GM21576 (cell line): Measurements from ENCODE around the gene AGBL1.

Experiments used
- ATAC-seq: cut with Tn5 transposase; IDR thresholded peaks from one replicate; pipeline ENCODE4 v1.9.1; 2021; ENCODE audit warnings: mild to moderate bottlenecking, moderate library complexity; ENCODE audit not compliant: unreplicated experiment

The AGBL1 gene

DNA sequence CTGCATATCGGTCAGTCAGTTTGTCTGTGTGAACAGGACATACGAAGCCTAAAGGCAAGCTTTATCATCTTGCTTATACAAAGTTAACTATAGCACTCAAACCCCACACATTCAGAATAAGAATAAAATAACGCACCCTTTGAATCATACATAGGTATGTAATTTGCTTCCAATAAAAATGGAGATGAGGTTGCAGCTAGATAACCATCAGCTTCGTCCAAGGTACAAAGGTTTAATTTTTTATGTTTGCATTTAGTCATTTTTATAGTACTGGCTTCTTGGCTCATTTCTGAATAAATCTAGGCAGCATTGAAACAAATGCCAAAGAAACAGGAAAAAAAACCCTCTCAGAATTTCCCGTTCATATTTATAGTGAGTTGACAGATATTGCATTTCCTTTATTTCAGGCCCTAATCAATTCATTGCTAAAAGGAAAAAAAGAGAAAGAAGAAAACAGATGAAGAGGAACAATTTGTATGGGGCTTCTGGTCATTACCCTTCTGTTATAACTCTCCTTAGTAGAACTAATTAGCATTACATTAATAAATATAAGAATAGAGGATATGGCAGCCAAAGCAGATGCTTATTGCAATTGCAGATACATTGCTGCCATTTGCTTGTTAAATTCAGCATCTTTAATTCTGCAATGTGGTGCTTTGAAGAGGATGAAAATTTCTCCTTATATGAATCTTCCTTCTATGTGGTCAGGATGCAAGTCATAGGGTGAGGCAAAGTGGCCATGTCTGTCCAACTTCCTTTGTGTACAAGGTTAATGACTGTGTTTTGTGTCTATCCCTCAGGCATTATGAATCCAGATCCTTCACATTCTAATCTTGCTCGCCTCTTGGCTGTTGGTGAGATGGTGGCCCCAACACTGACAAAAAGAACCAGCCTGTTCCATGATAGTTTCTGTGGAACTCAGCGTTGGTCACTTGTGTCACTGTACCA lies 550.0 kb downstream of the AGBL1 start:
- no peak for ATAC-seq

GRCh38 chr15:86630946-86631345 lies 551.3 kb downstream of the AGBL1 start:
- no peak for ATAC-seq

DNA sequence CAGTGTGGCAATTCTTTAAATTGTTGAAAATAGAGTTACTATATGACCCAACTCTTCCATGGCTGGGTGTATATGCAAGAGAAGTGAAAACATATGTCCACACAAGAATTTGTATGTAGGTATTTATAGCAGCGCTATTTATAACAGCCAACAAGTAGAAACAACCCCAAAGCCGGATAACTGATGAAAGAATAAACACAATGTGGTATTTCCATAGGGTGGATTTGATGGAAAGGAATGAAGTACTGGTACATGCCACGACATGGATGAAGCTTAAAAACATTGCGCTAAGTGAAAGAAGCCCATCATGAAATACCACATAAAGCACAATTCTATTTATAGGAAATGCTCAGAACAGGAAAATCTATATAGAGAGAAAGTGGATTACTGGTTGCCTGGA lies 554.5 kb downstream of the AGBL1 start:
- no peak for ATAC-seq

GRCh38 chr15:86634992-86635638 lies 555.4 kb downstream of the AGBL1 start:
- no peak for ATAC-seq

- no peak for ATAC-seq
Measured at GRCh38 chr15:86644339-86644738, 564.7 kb downstream of the AGBL1 start.

GRCh38 chr15:86645925-86646500 lies 566.3 kb downstream of the AGBL1 start:
- ATAC-seq = no peak

DNA sequence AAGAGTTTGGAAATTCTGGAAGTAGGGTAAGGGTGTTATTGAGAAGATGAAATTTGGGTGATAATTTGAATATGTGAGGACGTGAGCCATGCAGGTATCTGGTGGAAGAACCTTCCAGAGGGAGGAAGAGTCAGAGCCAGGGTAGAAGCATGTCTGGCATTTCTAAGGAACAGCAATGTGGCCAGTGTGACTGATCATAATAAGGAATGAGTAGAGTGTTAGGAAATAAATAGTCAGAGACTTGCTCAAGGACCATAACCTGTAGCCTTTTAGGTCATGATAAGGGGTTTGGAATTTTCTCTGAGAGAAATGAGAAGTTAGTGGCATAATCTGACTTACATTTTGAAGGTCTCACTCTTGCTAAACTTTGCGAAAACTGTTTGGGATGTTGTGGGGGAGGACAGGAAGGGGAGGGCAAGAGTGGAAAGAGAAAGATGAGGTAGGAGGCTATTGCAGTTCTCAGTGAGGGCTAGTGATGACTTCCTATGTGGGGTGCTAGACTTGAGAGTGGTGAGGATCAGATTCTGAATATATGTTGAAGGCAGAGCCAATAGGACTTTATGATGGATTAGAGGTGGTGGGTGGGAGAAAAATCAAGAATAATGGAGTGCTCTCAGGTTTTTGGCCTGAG lies 568.3 kb downstream of the AGBL1 start:
- ATAC-seq = no peak

DNA sequence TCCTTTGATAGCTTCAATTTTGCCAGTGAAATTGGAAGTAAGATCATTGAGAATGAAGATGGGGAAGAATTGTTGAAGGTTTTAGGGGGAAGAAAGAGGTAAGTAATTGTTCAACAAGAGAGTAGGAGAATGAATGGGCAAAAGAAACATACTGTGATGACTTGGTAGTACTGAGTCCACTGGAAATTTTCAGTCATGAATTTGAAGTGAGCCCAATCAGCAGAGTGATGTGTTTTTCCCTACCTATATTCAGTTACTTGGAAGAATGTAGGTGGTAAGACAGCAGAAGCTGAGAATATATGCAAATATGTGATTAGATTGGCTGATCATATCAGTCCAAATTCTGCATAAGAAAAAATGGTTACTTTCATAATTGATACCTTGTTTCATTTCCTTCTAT lies 569.6 kb downstream of the AGBL1 start:
- ATAC-seq = no peak

DNA sequence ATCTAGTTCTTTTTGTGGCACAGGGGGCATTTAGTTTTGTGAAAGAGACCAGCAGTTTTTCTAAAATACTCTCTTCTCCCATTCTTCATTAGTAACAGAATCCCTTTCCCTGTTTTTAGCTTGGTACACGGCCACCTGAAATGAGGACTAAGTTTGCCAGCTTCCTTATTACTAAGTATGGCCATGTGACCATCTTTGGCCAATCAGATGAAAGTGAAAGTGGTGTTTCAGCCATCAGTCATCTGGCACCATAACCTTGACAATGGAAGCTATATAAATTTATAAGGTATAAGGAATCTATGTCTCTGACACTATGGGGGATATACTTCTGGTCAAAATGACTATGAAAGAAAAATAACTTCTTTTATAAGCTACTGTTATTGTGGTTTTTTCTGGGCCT lies 570.4 kb downstream of the AGBL1 start:
- ATAC-seq = no peak

- ATAC-seq = no peak
Measured at GRCh38 chr15:86653344-86654197, 573.9 kb downstream of the AGBL1 start.

DNA sequence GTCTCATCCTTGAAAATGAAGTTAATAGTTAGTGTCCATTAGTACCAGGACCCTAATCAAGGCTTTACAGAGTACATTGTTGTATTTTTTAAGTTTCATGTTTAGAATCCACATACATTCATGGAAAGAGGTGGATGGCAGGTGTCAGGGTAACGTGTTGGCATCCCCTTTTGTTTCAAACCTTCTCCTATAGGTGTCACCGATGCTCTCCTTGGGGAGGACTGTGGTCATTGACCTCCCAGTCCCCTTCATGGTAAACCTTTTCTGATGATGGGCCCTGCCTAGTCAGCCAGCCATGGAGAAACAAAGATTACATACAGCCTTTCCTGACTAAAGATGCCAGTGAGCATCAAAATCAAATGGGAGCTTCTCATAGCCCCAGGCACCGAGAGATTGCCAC lies 574.8 kb downstream of the AGBL1 start:
- no peak for ATAC-seq

GRCh38 chr15:86657305-86657704 lies 577.6 kb downstream of the AGBL1 start:
- no peak for ATAC-seq

DNA sequence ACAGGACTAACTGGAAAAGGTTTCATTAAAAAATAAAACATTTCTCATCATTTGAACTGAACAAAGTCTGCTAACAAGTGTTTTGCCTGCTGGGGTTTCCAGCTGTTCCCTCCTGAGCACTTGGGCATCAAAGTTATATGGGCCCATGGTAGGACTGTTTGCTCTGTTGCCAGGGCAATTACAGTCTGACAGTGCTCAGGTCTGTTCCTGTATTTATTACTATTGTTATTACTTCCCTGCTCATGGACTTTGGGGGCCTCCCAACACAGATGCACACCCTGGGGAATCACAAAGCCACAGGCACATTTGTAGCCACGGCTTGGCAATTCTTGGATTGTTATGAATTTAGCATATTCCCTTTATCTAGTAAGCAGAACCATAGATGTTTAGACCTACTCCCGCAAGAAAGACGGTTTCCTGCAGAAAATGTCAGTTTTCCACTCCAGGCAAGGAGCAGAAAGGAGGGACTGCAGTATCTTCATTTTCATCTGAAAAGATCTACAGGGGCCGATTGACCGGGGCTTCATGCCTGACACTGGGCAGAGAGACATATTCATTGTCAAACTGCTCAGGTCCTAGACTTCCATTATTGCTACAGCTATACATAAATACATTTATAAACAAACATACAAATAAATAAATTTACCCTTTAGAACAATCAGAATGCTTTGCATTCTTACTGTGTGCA lies 580.2 kb downstream of the AGBL1 start:
- no peak for ATAC-seq

DNA sequence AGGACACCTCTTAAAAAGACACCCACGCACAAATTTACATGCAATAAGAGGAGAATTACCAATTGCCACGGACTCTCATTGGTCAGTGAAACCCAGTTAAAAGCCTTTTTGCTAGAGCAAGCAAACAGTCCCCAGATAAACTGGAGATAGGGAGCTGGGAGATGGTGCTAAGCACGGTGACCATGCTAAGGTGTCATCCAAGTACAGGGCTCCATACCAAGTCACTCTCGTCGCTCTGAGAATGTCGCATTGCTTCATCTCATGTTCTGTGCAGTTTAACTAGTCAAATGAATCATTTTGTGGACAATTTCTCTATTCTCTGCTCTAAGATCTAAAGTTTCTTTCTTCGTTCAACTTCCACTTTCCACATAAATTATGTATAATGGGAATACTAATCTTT lies 581.9 kb downstream of the AGBL1 start:
- no peak for ATAC-seq

DNA sequence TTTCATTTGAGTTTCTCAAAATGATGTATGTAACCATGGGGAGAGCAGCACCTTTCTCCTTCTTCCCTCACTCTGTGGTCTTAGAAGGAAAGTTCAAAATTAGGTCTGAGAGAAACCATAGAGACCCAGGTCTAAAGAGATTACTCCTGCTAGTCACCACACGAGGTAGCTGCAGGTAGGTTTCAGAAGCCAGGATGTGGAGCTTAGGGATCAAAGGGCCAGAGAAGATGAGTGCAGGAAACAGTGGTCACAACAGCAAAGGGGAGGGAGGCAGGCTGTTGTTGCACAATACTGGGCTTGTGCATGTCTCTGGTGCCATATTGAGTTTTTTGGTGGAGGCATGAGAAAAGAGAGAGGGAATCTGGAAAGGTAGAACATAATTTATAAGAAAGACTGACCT lies 583.6 kb downstream of the AGBL1 start:
- no peak for ATAC-seq

DNA sequence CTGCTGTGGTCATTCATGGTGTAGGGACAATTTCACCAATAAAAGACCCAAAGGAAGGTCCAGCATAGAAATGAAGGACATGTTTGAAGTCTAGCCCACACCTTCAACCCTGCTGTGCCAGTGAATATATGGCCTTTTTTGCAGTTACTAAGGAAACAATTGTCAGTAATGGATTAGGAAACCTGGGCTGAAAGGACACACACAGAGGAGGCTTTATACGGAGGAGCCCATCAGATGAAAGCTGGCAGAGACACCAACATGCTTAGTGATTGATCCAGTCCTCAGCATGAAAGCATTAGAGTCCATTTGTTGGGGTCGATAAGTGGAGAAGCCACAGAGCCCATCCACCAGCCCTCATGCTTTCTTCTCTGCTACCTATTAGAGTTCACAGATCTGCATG lies 584.3 kb downstream of the AGBL1 start:
- no peak for ATAC-seq

DNA sequence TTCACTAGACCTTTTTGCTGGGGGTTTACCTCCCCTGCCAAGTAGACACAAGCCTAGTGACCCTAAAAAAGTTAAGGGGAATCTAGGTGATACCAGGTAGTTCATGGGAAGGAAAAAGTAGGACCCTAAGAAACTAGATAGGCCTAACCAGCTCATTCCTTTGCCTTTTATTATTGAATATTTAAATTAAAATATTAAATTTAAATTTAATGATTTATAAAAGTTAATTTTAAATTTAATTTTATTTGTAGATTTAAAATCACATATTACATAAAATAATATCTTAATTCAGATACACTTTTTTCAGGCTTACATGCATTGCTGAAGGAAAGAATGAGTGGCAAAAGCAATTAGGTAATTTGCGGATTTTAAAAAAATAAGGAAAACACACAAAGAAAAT lies 584.9 kb downstream of the AGBL1 start:
- no peak for ATAC-seq

GRCh38 chr15:86676002-86676401 lies 596.3 kb downstream of the AGBL1 start:
- no peak for ATAC-seq

- no peak for ATAC-seq
Measured at GRCh38 chr15:86677278-86677677, 597.6 kb downstream of the AGBL1 start.

DNA sequence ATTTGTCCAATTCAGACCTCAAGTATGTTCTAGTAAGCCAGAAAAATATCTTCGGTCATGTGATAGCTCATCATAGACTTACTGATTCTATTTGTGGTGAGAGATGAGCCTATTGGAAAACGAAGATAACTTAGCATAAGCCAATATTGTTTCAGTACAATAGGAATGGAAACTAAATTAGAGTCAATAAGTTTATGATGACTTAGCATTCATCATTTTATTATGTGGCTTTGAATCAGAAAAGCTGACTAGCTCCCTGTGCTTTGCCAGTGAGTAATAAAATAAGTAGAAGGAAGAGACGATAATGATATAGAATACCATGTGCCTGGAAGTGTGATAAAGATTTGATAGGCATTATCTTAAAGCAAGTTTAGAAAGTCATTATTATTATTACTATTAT lies 605.6 kb downstream of the AGBL1 start:
- ATAC-seq = no peak
